ENCODE measurements around the gene OSBP2.

DNA sequence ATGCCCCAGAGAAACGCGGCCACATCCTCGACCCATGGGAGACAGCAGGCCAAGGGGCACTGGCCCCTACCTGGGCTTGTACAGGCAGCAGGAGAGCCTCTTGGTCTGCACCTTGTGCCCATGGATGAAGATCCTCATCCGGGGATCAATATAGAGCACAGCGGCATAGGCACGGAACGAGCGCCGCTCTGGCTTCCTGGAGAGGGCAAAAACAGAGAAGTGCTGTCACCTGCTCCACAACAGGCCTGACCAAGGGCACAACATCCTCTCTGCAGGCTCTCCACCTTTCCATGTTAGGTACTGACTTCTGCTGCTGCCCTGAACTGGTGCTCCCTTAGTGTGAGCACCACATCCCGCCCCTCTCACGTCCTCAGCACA is 246.7 kb downstream of the OSBP2 start:
- TF ChIP-seq EZH2 (IDR thresholded peaks at IDR 0.05; ENCODE audit: low read length), result no peak
- no peak for TF ChIP-seq CTCF (optimal IDR thresholded peaks at IDR 0.05 in 1 of 3, IDR thresholded peaks at IDR 0.05 in 1 of 3, conservative IDR thresholded peaks at IDR 0.05 in 1 of 3; ENCODE audit: extremely low read depth in 1 of 3, insufficient read depth in 2 of 3, low read length in 3 of 3)

Data from keratinocyte (primary cell).